ENCODE measurements around the gene ZRANB1.

ZRANB1 gene

DNA sequence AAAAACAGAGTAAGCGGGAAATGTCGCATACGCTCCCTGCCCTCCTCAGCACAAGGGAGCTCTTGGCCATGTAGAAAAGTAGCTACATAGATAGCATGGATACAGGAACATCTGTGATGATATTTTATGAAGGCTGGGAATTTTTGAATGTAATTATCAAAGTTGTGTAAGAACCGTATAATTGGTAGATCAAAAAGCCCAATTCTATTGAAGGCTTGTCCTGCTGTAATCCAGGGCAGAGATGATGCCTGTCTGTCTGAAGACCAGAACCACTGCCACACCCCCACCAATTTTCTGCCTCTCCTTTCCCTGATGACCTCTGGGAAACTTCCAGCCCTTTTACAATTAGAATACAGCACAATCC lies 51.4 kb downstream of the ZRANB1 start:
- DNase-seq (ENCODE audit: low read depth in 2 of 3, low spot score in 2 of 3) = no peak

DNA sequence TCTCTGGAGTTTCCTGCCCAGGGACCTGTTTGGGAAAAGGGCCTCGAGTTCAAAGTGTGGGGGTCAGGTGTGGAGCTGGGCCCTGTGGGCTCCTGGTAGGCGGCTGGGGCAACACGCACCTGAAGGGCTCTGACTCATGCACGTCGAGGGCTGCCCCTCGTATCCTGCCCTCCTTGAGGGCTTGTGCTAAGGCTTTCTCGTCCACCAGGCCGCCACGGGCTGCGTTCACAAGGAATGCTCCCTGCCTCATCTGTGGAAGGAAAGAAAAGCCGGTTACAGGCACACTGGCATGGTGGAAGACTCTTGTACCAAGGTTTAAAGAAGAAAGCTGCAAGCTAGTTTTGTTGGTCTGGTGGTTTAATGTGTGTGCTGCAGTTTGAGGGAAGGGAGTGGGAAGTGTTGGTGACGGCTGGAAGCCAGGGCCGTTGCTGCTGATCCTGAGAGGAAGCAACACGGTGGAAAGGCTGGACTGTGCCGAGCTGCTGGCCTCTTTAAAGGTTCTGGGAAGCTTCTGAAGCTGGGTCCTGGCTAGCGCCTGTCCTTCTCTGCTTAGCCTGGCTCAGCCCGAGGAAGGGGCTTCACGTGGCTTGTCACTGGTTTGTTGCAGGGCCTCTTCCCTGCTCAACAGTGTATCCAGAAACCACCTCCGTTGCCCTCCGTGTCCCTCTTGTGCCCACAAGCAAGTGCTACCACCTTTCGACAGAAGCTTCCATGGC lies 52.0 kb downstream of the ZRANB1 start:
- DNase-seq (ENCODE audit: low read depth in 2 of 3, low spot score in 2 of 3) = no peak

DNA sequence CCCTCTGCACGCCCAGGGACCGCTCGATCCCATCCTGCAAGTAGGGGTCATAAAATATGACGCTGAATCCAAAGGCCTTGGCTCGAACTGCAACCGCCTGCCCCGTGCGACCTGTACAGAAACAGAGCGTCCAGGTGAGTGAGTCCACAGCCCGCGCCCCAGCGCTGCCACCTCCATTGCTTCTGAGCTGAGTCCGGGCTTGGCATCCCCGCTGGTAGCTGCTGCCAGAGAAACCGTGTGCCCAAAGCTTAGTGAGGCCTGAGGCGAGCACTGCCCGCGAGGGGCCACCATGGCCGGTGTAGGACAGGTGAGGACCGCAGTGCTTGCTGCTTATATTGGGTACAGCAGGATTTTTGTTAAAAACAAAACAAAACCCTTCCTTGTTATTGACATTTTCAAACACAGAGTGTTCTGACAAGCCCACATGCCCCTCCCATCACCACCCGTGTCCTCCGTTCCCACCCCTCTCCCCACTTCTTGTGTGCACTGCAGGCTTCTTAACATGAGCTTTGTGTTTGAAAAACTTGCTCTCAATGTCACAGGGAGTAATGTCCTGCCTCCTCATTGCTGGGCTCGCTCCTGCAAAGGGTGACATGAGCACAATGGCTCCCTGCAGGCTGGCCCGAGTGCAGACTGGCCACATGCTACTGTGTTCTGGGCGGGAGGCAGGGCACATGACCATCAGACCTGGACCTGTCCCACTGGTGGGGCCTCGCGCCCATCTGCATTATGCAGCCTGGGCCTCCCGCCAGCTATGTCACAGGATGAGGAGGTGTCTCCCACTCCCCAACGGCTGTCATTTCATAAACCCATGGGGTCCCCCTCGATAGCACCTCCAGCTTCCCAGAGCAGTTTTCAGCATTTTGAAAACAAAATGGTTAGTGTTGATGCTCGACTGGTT lies 52.9 kb downstream of the ZRANB1 start:
- DNase-seq (ENCODE audit: low read depth in 2 of 3, low spot score in 2 of 3) = no peak

DNA sequence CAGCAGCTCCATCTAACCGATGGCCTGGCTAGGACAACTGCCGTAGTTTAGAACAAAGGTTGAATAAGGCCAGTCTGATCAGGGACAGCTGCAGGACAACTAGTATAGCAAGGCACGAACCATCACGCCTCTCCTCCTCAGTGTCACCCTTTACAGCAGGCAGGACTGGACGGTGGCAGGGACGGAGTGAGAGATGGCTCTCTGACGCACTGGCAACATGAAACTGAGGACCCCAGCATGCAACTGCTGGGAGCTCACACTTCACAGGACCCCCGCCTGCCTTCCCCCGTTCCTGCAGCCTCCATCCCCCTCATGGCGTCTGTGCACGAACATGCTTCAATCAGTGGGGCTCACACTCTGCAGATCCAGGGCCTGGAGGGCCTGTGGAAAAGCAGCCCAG lies 53.7 kb downstream of the ZRANB1 start:
- DNase-seq (ENCODE audit: low read depth in 2 of 3, low spot score in 2 of 3) = no peak

DNA sequence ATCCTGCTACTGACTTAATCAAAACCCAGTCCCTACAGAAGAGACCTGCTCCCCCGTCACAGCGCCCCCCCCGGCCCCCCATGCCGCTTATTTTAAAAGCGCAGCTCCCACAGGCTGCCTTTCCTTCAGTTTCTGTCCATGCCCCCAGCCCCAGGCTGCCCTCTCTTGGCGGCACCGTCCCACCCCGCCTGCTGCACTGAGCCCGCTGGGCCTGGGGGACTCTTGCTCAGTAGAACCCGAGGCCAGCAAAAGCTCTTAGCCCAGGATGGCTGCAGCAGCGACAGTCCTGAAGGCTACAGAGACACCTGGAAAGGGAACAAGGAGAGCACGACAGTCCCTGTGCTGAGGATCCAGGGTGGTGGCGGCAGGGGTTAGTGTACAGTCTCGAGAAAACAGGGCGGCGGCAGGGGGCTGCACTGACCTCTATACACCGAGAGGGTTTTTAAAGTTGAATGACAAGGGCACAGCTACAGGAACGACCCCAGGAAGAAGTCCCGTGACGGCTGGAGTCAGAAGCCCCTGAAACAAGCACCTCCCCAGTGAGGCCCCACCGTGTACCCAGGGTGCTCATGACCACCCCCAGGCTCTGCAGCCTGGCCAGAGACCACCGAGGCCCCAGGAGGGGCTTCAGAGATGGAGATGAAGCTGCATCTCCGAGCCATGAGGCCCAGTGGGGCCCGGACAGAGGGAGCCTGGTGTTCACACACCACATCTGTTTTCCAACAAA lies 54.4 kb downstream of the ZRANB1 start:
- DNase-seq (ENCODE audit: low read depth in 2 of 3, low spot score in 2 of 3) = no peak

GRCh38 chr10:124996854-124997215 lies 54.9 kb downstream of the ZRANB1 start:
- DNase-seq (ENCODE audit: low read depth in 2 of 3, low spot score in 2 of 3) = no peak

- DNase-seq (ENCODE audit: low read depth in 2 of 3, low spot score in 2 of 3) = no peak
Observed at GRCh38 chr10:124997306-124997705, 55.4 kb downstream of the ZRANB1 start.

- DNase-seq (ENCODE audit: low read depth in 2 of 3, low spot score in 2 of 3) = no peak
Observed at GRCh38 chr10:124997771-124998623, 56.1 kb downstream of the ZRANB1 start.

DNA sequence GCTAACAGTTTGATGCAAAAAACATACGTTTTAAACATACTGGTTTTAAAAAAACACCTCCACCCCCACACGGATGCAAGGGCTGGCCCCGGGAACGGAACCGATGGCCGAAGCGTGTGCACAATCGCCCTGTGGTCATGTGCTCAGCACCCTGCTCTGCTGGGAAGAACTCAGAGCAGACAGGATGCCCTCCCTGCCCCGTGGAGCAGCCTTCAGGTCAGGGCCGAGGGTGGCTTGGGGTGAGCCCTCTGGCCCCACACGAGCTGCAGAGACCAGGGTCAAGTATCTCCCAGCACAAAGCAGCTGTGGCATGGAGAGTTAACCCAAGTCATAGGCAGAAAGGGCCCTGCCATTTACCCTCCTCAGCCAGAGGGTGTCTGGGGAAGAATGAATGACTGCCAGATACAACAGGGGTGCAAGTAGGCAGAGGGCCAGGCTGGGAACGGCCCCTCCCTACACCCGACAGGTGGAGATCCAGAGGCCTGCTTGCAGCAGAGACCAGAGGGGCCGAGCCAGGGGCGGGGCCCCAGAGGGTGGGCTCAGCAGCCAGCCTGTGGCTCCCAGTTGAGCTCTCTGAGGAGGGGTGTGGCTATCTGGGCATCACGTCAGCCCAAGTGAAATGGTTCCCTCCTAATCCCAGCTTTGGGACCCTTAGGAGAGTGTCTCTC lies 56.8 kb downstream of the ZRANB1 start:
- no peak for DNase-seq (ENCODE audit: low read depth in 2 of 3, low spot score in 2 of 3)

DNA sequence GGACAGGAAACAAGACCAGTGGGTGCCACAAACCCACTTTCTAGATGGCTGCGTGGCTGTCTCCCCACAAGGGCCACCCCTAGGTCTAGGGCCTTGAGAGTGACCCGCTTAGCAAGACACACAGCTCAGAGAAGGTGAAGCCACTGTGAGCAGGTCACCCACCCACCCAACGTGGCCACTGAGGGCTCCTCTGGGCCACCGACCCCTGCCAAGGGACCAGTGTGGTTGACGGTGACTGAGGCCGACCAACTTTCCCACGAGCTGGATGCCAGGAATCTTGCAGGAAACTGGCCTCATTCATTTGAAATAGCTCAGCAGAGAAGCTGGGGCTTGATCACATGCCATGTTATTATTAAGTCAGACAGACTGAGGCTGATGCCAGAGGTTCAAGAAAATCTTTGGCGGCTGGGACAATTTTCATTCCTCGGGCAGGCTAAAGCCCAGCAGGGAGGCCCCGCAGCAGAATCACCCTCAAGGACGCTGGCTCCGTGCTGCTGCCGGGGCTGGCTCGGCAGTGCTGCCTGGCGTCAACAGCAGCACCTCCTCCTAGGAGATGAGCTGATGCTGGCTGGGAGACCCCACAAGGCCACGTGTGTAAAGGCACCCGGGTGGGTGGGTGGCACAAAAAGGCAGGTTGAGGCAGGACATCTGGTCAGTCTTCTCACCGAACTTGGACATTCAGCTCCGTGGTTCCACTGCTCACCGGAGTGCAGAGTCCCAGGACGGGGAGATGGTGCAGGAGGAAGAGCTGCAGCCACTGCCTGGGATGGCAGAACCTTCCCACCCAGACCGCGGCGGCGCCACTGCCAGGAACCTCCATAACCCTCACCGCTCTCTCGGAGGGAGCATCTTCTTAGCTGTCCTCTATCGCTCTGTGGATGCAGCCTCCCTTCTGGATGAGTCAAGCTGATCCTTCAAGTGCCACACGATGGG lies 57.8 kb downstream of the ZRANB1 start:
- DNase-seq (ENCODE audit: low read depth in 2 of 3, low spot score in 2 of 3) = no peak

- no peak for DNase-seq (ENCODE audit: low read depth in 2 of 3, low spot score in 2 of 3)
Observed at GRCh38 chr10:125000366-125001312, 58.7 kb downstream of the ZRANB1 start.

DNA sequence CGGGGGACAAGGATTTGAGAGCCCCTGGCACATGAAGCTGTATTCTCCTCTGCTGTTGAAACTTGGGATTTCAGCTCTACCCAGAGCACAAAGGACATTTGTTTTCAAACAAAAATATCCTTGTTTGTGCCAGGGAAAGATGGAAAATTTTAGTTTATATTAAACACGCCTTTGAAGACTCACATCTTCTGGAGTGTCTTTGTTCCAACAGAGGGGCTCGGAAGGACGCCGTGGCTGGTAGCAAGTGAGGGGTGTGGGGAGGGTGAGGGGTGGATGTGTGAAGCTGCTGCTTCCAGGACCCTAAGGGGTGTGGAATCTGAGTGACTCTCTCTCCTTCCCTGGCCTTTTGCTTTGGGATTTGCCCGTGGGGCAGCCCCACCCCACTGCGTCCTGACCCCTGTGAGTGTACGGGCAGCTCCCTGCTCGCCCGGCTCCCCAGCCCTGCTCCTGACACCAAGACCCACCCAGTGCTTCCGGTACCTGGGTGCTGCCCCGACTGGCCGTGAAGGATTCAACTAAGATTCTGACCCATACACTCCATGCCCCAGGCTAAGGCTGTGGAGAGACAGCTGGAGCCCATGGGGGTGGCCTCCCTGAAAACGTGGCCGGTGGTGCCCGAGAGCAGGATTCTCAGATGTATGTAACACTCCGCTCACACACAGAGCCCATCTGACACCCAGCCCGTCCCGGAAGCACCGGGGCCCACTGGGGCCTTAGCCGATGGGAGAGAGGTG lies 59.6 kb downstream of the ZRANB1 start:
- no peak for DNase-seq (ENCODE audit: low read depth in 2 of 3, low spot score in 2 of 3)

- DNase-seq (ENCODE audit: low read depth in 2 of 3, low spot score in 2 of 3) = no peak
Observed at GRCh38 chr10:125002047-125002422, 60.1 kb downstream of the ZRANB1 start.

- no peak for DNase-seq (ENCODE audit: low read depth in 2 of 3, low spot score in 2 of 3)
Observed at GRCh38 chr10:125002423-125003145, 60.7 kb downstream of the ZRANB1 start.

GRCh38 chr10:125003146-125003900 lies 61.4 kb downstream of the ZRANB1 start:
- DNase-seq (ENCODE audit: low read depth in 2 of 3, low spot score in 2 of 3) = no peak

GRCh38 chr10:125003901-125004467 lies 62.1 kb downstream of the ZRANB1 start:
- no peak for DNase-seq (ENCODE audit: low read depth in 2 of 3, low spot score in 2 of 3)
